ENCODE data around the gene ADAMTS18.

GRCh38 chr16:77335652-77336234, 99.1 kb downstream of the ADAMTS18 start:
- TF ChIP-seq CTCF (IDR thresholded peaks at IDR 0.05) (no peak), POLR2A (IDR thresholded peaks at IDR 0.05) (no peak)

All from esophagus squamous epithelium (tissue), 4 donors.